K562 (cell line): ENCODE measurements around the gene PUSL1. TPM values are rescaled to one million over a fixed set of nuclear protein-coding genes. Genes with fewer than 3 reads are reported as not detected.
A peak's percentile ranks its signal among the peaks of the same experiment; 100 is the strongest.

Source experiments
- ATAC-seq: fragments of 200-7000 bp; cut with Tn5 transposase; 3 replicates; pipeline ENCODE4 v1.9.1; 2020; ENCODE audit warnings: moderate library complexity
- BruUV-seq: library from RNA; stranded (reverse); fragments of 400-500 nt; replicated peaks from 2 replicates; lab custom pipeline; 2021; lab: Mats Ljungman, UMichigan
- CTCF ChIA-PET: fragments of 300-600 bp; formaldehyde crosslinking; extraction: SDS; loops from one replicate; lab custom pipeline; 2021; ENCODE audit warnings: low intra/inter-chr PET ratio; lab: Yijun Ruan, JAX
- POLR2A ChIA-PET: fragments of 300-600, 350-650 bp; sonication (Branson Sonifier 250); formaldehyde crosslinking; extraction: SDS; loops from one replicate; lab custom pipeline; 2021; ENCODE audit warnings: antibody characterized with exemption, inconsistent platforms; lab: Yijun Ruan, JAX
- DNase-seq, 4 experiments: peaks; one replicate each; pipeline versions ENCODE4 v3.0.0 to v3.0.0-alpha.2; 2011 to 2018; ENCODE audit warnings: low spot score in 3 of 4, mixed read lengths in 3 of 4; ENCODE audit errors: extremely low read depth in 1 of 4
- FAIRE-seq: peaks from 2 replicates; lab custom pipeline; 2011; peaks lifted over from hg19 to GRCh38; lab: Jason Lieb, UNC
- H2AFZ ChIP-seq: 2 replicates; pipeline ENCODE4 v1.6.0; 2011; ENCODE audit warnings: low read depth, low read length, control low read depth, inconsistent platforms
- H3K27ac ChIP-seq: fragments of 200-600 bp; 3 replicates; pipeline ENCODE4 v1.8.0; 2011; ENCODE audit warnings: low read depth, mild to moderate bottlenecking, control low read depth, inconsistent platforms, low read length, moderate library complexity, mixed read lengths; ENCODE audit errors: extremely low read depth
- H3K27me3 ChIP-seq, 2 experiments: fragments of 300-600 bp in 1 of 2; 2 replicates in 1 of 2; 3 replicates in 1 of 2; pipeline versions ENCODE4 v1.6.0 to v1.8.0; 2011; ENCODE audit warnings: inconsistent platforms in 2 of 2, low read length in 2 of 2, mild to moderate bottlenecking in 1 of 2, mixed read lengths in 1 of 2, moderate library complexity in 1 of 2; ENCODE audit not compliant: control insufficient read depth in 2 of 2, insufficient read depth in 2 of 2
- H3K36me3 ChIP-seq: fragments of 300-600 bp; 3 replicates; pipeline ENCODE4 v1.8.0; 2011; ENCODE audit warnings: mild to moderate bottlenecking, low read length, inconsistent platforms; ENCODE audit not compliant: control insufficient read depth, insufficient read depth
- H3K4me1 ChIP-seq, 2 experiments: fragments of 200-600 bp in 1 of 2; replicated peaks in 1 of 2; 2 replicates in 1 of 2; 3 replicates in 1 of 2; pipeline versions ENCODE4 v1.5.1 to v1.8.0; 2011; ENCODE audit warnings: inconsistent platforms in 2 of 2, low read length in 2 of 2, mild to moderate bottlenecking in 1 of 2, mixed read lengths in 1 of 2, moderate library complexity in 1 of 2; ENCODE audit not compliant: control insufficient read depth in 2 of 2, insufficient read depth in 2 of 2
- H3K4me2 ChIP-seq: 2 replicates; pipeline ENCODE4 v1.6.1; 2011; ENCODE audit warnings: low read length, control low read depth, inconsistent platforms, mixed read lengths; ENCODE audit not compliant: insufficient read depth
- H3K4me3 ChIP-seq: fragments of 200-600 bp; sonication (generic), shearing (Covaris generic); 2 replicates; pipeline ENCODE4 v1.5.1; 2016; ENCODE audit warnings: control low read depth, inconsistent platforms
- H3K79me2 ChIP-seq: fragments of 200-600 bp; 3 replicates; pipeline ENCODE4 v1.8.0; 2011; ENCODE audit warnings: low read length, inconsistent platforms; ENCODE audit not compliant: control insufficient read depth, insufficient read depth
- H3K9ac ChIP-seq, 2 experiments: 2 replicates each; pipeline versions ENCODE4 v1.6.0 to v1.6.1; 2011; ENCODE audit warnings: low read depth in 2 of 2, low read length in 2 of 2, control low read depth in 1 of 2, inconsistent platforms in 1 of 2, mild to moderate bottlenecking in 1 of 2, mixed read lengths in 1 of 2; ENCODE audit not compliant: insufficient read depth in 1 of 2
- H3K9me1 ChIP-seq: one replicate; pipeline ENCODE4 v1.6.0; 2011; ENCODE audit warnings: inconsistent platforms, mild to moderate bottlenecking, low read length, moderate library complexity; ENCODE audit not compliant: control insufficient read depth, insufficient read depth
- H3K9me3 ChIP-seq: replicated peaks from 2 replicates; pipeline ENCODE4 v1.5.1; 2011; ENCODE audit warnings: low read depth, low read length, inconsistent platforms; ENCODE audit not compliant: control insufficient read depth, insufficient read depth
- H4K20me1 ChIP-seq: replicated peaks from 2 replicates; pipeline ENCODE4 v1.6.1; 2011; ENCODE audit warnings: low read length, inconsistent platforms, mixed read lengths; ENCODE audit not compliant: control insufficient read depth, insufficient read depth
- CBX1 ChIP-seq: sonication (generic); IDR thresholded peaks from 2 replicates; pipeline ENCODE4 v1.6.1; 2016; ENCODE audit warnings: antibody characterized with exemption, low read depth, mild to moderate bottlenecking
- HDAC1 ChIP-seq, 2 experiments: fragments of 450-650 bp; IDR thresholded peaks; 2 replicates each; pipeline ENCODE4 v1.6.1; 2016 to 2017; ENCODE audit warnings: inconsistent platforms in 1 of 2, mild to moderate bottlenecking in 1 of 2, moderate library complexity in 1 of 2
- PHF8 ChIP-seq: fragments of 200-600 bp; sonication (generic); IDR thresholded peaks from 2 replicates; pipeline ENCODE4 v1.6.1; 2012; ENCODE audit warnings: mixed run types, mild to moderate bottlenecking, inconsistent platforms, low read length, moderate library complexity, borderline replicate concordance
- SIN3A ChIP-seq, 2 experiments: fragments of 150-350 bp in 1 of 2; IDR thresholded peaks; 2 replicates each; pipeline ENCODE4 v1.6.1; 2011 to 2016; ENCODE audit warnings: borderline replicate concordance in 2 of 2, low read depth in 2 of 2, low read length in 2 of 2, mild to moderate bottlenecking in 2 of 2, moderate library complexity in 2 of 2; ENCODE audit not compliant: control insufficient read depth in 1 of 2
- TFAM ChIP-seq: fragments of 250-450 bp; sonication (Bioruptor Pico); conservative IDR thresholded peaks from 2 replicates; pipeline ENCODE4 v1.5.0; 2021; ENCODE audit warnings: mild to moderate bottlenecking, moderate library complexity
- ZBTB7A ChIP-seq: IDR thresholded peaks from 2 replicates; pipeline ENCODE4 v1.6.1; 2011; ENCODE audit warnings: low read depth, mild to moderate bottlenecking, low read length, moderate library complexity, borderline replicate concordance; ENCODE audit not compliant: control insufficient read depth
- WGBS: fragments of 100-300 bp; shearing (Covaris generic); methylation state at CpG from one replicate; pipeline ENCODE4 v1.1.6; 2016; ENCODE audit warnings: low coverage, mixed read lengths; ENCODE audit not compliant: insufficient coverage; ENCODE audit errors: missing lambda C conversion rate; 5-methylcytosine and 5-hydroxymethylcytosine counted together
- in situ Hi-C: fragments of 300-500 bp; cut with MboI; formaldehyde crosslinking; loops from 4 replicates; pipeline ENCODE4 v1.15.0; 2018; ENCODE audit warnings: inconsistent platforms, mixed read lengths
- intact Hi-C: fragments of 100-400 bp; cut with micrococcal nuclease; formaldehyde crosslinking; loops from 2 replicates; pipeline ENCODE4 v1.14.2; 2022
- polyA plus RNA-seq, 8 experiments: library from polyadenylated mRNA; depleted of rRNA in 4 of 8; stranded (reverse) in 5 of 8; unstranded in 3 of 8; fragments of >200 nt; fragmentation: Nextera tagmentation in 2 of 8; fragmentation: Illumina TruSeq in 1 of 8; extraction: Ambion mirVana in 2 of 8; extraction: Trizol in 1 of 8; gene quantifications; 2 replicates each; pipeline versions ENCODE4 v1.2.1 to v1.2.3, GENCODE V29; 2011 to 2014; ENCODE audit warnings: inconsistent platforms in 1 of 8, missing spikeins in 1 of 8
- total RNA-seq, 7 experiments: library from RNA; depleted of rRNA in 6 of 7; stranded (reverse); fragments of >200 nt in 6 of 7; fragmentation: Illumina TruSeq in 2 of 7; extraction: Trizol in 2 of 7; gene quantifications; 2 replicates each; pipeline versions ENCODE4 v1.2.1 to v1.2.3, GENCODE V29; 2011 to 2021; ENCODE audit warnings: low replicate concordance in 1 of 7
- TF ChIP-seq, protein P1 (sequence below), 2 experiments: fragments of 450-650 bp in 1 of 2; sonication (generic) in 1 of 2; formaldehyde crosslinking in 1 of 2; IDR thresholded peaks; 2 replicates each; pipeline versions ENCODE4 v1.7.1 to v1.9.0; 2016 to 2022; ENCODE audit warnings: inconsistent platforms in 1 of 2, mild to moderate bottlenecking in 1 of 2, missing genetic modification reagents in 1 of 2
- TF ChIP-seq, protein P2 (sequence below), 3 experiments: fragments of 200-800 bp in 1 of 3; sonication (Bioruptor generic) in 1 of 3; sonication (generic) in 1 of 3; formaldehyde crosslinking in 1 of 3; IDR thresholded peaks; 2 replicates each; pipeline versions ENCODE4 v1.6.1 to v1.8.0; 2016 to 2022; ENCODE audit warnings: mild to moderate bottlenecking in 2 of 3, missing compliant biosample characterization in 2 of 3, missing genetic modification characterization in 2 of 3, missing genetic modification reagents in 1 of 3

The PUSL1 gene
- total and polyA plus RNA-seq, 9 of the 15 experiments (the other 6 are each of a cell fraction or from before 2014, with no cell fraction given) = 0.62 to 86.9 (median 13.6) TPM

DNA sequence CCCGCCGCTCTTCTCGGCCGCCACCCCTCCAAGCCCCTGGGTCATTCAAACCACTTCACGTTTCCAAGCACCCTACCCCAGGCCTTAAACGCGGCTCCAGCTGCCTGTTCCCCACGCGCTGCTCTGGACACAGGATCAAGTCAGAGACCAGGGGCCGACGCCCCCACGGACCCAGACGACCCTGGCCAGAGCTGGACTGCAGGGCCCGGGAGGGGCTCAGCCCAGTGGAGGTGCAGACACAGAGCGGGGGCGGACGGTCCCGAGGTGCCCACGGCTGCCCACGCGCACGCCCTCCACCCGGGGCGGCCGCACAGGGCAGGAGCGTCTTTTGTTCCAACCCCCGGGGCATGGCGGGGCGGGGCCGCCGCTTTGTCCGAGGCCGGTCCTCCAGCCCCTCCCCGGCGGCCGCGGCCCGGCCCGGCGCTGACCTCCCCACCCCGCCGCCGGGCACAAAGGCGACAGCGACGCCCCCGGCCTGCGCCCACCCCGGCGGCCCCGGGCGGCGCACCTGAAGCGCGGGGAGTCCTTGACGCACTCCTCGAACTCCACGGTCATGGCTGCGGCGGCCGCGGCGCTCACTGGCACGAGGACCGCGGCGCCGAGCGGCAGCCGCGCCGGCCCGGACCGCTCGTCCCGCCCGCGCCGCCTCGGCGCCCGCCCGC, 1.0 kb upstream of the PUSL1 start:
- Histone ChIP-seq H3K9ac (peak overlapping the region; percentile 69 to 97), H3K4me2 (peak overlapping the region; percentile 75), H3K9me3 (no peaks in the 10 kb centered on the region), H3K27ac (peak overlapping the region; percentile 73; the same call in 2 of the 3 replicates), H3K36me3 (peaks cover 36% of the 10 kb centered on the region), H3K79me2 (peaks cover 54% of the 10 kb centered on the region), H3K27me3 (no peaks in the 10 kb centered on the region), H2AFZ (peak overlapping the region; percentile 53; the same call in 1 of the 2 replicates), H3K4me1 (peaks cover 41 to 96% of the 10 kb centered on the region in 2 experiments), H3K9me1 (peaks cover 5% of the 10 kb centered on the region), H4K20me1 (peaks cover 27% of the 10 kb centered on the region), H3K4me3 (peak overlapping the region; percentile 94)
- DNase-seq (peak; percentile 64 to 75 (median 70)), FAIRE-seq (no peak), ATAC-seq (peak; percentile 15)
- CTCF ChIA-PET = no interaction called here
- intact Hi-C loops (loop anchor here (5.0 to 10.0 kb wide), 2 partner anchors 70 to 917 kb away; partner anchors contain the start of genes AURKAIP1 and SKI), in situ Hi-C loops (no loop called here)
- no TSS peak for BruUV-seq
- 2% methylated on average over 38 of the region's 83 CpGs for WGBS
- POLR2A ChIA-PET = interaction anchor here (1.0 kb wide), 1 partner anchor 86 kb away, joined by 3 read pairs; no protein-coding TSS in a partner anchor
- TF ChIP-seq HDAC1 (IDR thresholded peaks at IDR 0.05) (peak in 1 of 2 experiments; percentile 68; a peak in 1 of 4 replicates), CBX1 (no peak), SIN3A (IDR thresholded peaks at IDR 0.05; ENCODE audit: borderline replicate concordance in 2 of 2, control insufficient read depth in 1 of 2, low read depth in 2 of 2, low read length in 2 of 2) (peak in 1 of 2 experiments; percentile 30; a peak in 2 of 4 replicates), TFAM (CRISPR knock-in tag) (no peak), ZBTB7A (0 out of 2 replicates have a peak, but pooled peaks have one; percentile 26), PHF8 (peak; percentile 79; the same call in 1 of the 2 replicates)
- TF ChIP-seq, protein P1, sequence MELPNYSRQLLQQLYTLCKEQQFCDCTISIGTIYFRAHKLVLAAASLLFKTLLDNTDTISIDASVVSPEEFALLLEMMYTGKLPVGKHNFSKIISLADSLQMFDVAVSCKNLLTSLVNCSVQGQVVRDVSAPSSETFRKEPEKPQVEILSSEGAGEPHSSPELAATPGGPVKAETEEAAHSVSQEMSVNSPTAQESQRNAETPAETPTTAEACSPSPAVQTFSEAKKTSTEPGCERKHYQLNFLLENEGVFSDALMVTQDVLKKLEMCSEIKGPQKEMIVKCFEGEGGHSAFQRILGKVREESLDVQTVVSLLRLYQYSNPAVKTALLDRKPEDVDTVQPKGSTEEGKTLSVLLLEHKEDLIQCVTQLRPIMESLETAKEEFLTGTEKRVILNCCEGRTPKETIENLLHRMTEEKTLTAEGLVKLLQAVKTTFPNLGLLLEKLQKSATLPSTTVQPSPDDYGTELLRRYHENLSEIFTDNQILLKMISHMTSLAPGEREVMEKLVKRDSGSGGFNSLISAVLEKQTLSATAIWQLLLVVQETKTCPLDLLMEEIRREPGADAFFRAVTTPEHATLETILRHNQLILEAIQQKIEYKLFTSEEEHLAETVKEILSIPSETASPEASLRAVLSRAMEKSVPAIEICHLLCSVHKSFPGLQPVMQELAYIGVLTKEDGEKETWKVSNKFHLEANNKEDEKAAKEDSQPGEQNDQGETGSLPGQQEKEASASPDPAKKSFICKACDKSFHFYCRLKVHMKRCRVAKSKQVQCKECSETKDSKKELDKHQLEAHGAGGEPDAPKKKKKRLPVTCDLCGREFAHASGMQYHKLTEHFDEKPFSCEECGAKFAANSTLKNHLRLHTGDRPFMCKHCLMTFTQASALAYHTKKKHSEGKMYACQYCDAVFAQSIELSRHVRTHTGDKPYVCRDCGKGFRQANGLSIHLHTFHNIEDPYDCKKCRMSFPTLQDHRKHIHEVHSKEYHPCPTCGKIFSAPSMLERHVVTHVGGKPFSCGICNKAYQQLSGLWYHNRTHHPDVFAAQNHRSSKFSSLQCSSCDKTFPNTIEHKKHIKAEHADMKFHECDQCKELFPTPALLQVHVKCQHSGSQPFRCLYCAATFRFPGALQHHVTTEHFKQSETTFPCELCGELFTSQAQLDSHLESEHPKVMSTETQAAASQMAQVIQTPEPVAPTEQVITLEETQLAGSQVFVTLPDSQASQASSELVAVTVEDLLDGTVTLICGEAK (IDR thresholded peaks at IDR 0.05) = 0 out of 2 replicates have a peak, but pooled peaks have one; percentile 35
- TF ChIP-seq, protein P1 (CRISPR knock-in tag; IDR thresholded peaks at IDR 0.05) = no peak
- TF ChIP-seq, protein P2, sequence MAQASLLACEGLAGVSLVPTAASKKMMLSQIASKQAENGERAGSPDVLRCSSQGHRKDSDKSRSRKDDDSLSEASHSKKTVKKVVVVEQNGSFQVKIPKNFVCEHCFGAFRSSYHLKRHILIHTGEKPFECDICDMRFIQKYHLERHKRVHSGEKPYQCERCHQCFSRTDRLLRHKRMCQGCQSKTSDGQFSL (CRISPR knock-in tag; IDR thresholded peaks at IDR 0.05) = 0 out of 2 replicates have a peak, but pooled peaks have one; percentile 42
- TF ChIP-seq, protein P2 (tag; IDR thresholded peaks at IDR 0.05) = no peak
